GM12874 (cell line): Measurements from ENCODE around the gene SOX8.

Experiments used
- TF ChIP-seq, protein P1 (sequence below): IDR thresholded peaks from 2 replicates; pipeline ENCODE4 v1.5.1; 2011; ENCODE audit warnings: low read depth, mild to moderate bottlenecking, control low read depth, low read length, moderate library complexity; ENCODE audit not compliant: insufficient read depth

SOX8 gene

DNA sequence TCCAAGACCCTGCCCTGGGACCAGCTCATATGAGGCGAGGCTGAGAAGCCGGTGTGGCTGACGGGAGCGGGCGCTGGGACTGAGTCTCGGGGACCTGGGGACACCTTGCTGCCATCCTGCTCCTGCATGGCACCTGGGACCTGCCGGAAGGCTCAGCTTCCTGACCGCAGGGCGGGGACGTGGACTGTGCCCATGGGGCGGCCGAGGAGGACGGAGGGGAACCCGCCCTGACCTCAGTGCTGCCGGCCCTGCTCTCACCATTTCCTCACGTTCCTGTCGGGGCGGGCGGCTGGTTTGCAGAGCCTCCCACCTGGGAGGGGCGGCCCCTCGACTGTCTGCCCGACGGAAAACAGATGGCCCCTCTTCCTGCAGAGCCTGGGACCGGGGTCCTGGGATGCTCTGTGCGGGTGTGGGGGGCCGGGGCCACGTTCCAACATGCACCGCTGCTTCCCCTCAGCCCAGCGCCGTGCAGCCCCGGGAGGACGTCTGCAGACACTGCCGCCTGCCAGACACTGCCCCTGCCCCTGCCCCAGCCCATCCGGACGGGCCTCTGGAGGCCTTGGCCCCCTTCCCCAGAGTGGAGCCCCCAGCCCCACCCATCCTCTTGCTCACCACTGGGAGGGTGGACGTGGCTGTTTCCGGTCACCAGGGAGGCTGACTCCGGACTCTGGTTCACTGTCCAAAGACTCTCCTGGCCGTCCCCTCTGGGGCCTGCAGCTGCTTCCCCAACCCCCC lies 47.1 kb downstream of the SOX8 start:
- TF ChIP-seq, protein P1, sequence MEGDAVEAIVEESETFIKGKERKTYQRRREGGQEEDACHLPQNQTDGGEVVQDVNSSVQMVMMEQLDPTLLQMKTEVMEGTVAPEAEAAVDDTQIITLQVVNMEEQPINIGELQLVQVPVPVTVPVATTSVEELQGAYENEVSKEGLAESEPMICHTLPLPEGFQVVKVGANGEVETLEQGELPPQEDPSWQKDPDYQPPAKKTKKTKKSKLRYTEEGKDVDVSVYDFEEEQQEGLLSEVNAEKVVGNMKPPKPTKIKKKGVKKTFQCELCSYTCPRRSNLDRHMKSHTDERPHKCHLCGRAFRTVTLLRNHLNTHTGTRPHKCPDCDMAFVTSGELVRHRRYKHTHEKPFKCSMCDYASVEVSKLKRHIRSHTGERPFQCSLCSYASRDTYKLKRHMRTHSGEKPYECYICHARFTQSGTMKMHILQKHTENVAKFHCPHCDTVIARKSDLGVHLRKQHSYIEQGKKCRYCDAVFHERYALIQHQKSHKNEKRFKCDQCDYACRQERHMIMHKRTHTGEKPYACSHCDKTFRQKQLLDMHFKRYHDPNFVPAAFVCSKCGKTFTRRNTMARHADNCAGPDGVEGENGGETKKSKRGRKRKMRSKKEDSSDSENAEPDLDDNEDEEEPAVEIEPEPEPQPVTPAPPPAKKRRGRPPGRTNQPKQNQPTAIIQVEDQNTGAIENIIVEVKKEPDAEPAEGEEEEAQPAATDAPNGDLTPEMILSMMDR: no peak

DNA sequence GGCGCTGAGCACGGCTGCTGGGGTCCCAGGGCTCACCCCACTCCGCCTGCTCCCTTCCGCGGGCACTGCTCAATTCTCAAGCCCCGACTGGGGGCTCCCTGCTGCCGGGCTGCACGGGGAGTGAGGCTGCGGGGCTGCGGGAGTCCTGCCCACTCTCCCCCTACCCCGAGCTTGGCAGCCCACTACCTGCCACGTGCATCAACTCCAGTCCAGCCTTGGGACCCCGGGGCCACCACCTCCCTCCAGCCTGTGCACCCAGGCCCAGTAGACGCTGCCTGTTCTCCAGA lies 47.6 kb downstream of the SOX8 start:
- TF ChIP-seq, protein P1: no peak

DNA sequence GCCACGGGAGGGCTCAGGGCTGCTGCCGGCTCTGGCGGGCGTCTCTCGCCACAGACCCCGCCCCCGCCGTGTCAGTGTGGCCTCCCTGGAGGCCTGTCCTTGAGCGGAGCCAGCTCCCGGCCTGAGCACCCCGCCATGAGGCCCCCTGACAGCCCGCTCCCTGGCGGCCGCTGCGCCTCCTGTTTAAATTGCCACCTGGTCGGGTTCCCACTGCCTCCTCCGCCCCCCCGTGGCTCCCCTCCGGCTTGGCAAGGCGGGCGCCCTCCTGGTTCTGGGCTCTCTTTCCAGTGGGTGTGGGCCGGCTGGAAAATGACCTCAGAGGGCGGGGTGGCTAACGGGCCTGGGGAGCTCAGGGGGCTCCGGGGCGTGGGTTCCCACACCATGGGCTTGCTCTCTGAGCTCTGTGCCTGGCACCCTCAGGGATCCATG lies 48.9 kb downstream of the SOX8 start:
- TF ChIP-seq, protein P1: no peak

DNA sequence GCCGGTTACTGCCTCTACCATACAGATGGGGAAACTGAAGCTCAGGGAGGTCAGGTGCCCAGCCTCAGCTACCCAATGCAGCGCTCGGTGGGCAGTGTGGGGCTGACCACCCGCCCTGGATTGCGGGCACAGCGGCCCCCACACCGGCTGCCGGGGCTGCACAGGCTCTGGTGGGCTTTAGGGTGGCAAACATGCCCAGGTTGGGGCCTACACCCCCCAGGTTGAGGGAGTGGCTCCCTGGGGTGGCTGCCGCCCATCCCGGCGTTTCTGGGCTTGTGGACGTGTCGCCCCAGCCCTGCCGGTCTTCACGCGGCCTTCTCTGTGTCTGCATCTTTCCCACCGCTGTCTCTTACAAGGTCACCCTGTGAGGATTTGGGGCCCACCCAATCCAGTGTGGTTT lies 50.1 kb downstream of the SOX8 start:
- TF ChIP-seq, protein P1: no peak

DNA sequence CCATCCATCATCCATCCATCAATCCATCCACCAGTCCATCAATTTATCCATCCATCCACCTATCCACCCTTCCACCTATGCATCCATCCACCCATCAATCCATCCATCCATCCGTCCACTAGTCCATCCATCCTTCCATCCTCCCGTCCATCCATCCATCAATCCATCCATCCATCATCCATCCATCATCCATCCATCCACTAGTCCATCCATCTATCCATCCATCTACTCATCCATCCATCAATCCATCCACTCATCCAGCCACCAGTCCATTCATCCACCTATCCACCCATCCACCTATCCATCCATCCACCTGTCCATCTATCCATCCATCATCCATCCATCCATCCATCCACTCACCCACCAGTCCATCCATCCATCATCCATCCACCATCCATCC lies 51.0 kb downstream of the SOX8 start:
- TF ChIP-seq, protein P1: no peak

DNA sequence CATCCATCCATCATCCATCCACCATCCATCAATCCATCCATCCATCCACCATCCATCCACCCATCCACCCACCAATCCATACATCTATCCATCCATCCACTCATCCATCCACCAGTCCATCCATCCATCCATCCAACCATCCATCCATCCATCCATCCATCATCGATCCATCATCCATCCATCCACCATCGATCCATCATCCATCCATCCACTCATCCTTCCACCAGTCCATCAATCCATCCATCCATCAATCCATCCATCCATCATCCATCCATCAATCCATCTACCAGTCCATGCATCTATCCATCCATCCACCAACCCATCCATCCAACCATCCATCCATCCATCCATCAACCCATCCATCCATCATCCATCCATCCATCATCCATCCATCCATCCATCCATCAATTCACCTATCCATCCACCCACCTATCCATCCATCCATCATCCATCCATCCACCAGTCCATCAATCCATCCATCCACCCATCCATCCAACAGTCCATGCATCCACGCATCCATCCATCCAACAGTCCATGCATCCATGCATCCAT lies 51.6 kb downstream of the SOX8 start:
- TF ChIP-seq, protein P1: no peak

DNA sequence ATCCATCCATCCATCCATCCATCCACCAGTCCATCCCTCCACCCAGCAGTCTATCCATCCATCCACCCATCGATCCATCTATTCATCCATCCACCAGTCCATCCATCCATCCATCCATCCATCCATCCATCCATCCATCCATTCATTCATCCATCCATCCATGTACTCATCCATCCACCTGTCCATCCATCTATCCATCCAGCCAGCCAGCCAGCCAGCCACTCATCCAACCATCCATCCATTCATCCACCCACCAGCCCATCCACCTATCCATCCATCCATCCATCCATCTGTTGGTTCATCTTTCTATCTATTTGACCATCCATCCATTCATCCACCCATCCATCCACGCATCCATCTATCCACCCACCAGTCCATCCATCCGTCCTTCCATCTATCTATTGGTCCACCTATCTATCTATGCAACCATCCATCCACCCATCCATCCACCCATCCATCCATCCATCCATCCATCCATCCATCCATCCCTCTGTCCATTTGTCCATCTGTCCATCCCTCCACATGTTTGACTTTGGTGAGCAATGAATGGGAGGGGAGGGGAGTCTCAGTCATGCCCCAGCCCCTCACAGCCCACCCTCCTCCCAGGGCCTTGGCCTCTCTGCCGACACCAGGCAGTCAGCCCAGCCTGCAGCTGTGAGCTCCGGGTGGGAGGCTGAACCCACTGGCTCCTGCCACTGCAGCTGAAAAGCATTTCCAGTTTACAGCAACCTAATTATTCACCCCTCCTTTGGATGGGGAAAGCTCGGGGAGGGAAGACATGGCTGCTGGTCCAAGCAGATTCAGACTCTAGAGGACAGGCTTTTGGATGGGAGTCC lies 52.9 kb downstream of the SOX8 start:
- TF ChIP-seq, protein P1: no peak
